Endothelial cell of umbilical vein (primary cell): ENCODE data around the gene XRCC4. TPM values are rescaled to one million over a fixed set of nuclear protein-coding genes. Genes with fewer than 3 reads are reported as not detected.

Experiments used
- BruUV-seq: library from RNA; stranded (reverse); fragments of 400-500 nt; replicated peaks from 2 replicates; lab custom pipeline; 2021; lab: Mats Ljungman, UMichigan
- CTCF ChIA-PET: fragments of 300-600, 350-600 bp; sonication (Branson Sonifier 250); formaldehyde crosslinking; loops from one replicate; lab custom pipeline; 2021; ENCODE audit warnings: antibody characterized with exemption, inconsistent platforms; lab: Charles Lee
- POLR2A ChIA-PET: fragments of 300-600, 350-600 bp; sonication (Branson Sonifier 250); formaldehyde crosslinking; loops from one replicate; lab custom pipeline; 2021; ENCODE audit warnings: antibody characterized with exemption, inconsistent platforms; lab: Charles Lee
- DNase-seq: peaks from one replicate; pipeline ENCODE4 v3.0.0-alpha.2; 2011; ENCODE audit warnings: low read depth, low spot score
- FAIRE-seq: peaks from 2 replicates; lab custom pipeline; 2011; peaks lifted over from hg19 to GRCh38; lab: Jason Lieb, UNC
- H2AFZ ChIP-seq: 2 replicates; pipeline ENCODE4 v1.6.0; 2012; ENCODE audit warnings: low read depth, low read length, control low read depth, inconsistent platforms
- H3K27ac ChIP-seq: 2 replicates; pipeline ENCODE4 v1.5.1; 2011; ENCODE audit warnings: low read depth, mild to moderate bottlenecking, control low read depth, low read length, moderate library complexity; ENCODE audit not compliant: insufficient read depth
- H3K27me3 ChIP-seq, 2 experiments: 2 replicates each; pipeline versions ENCODE4 v1.6.0 to v1.6.1; 2011; ENCODE audit warnings: low read length in 2 of 2, mixed read lengths in 1 of 2; ENCODE audit not compliant: control insufficient read depth in 2 of 2, insufficient read depth in 2 of 2
- H3K36me3 ChIP-seq, 2 experiments: 2 replicates in 1 of 2; 3 replicates in 1 of 2; pipeline ENCODE4 v1.5.1; 2011; ENCODE audit warnings: low read length in 2 of 2, mild to moderate bottlenecking in 1 of 2, moderate library complexity in 1 of 2; ENCODE audit not compliant: control insufficient read depth in 2 of 2, insufficient read depth in 2 of 2; ENCODE audit errors: extremely low read depth in 1 of 2
- H3K4me1 ChIP-seq: 3 replicates; pipeline ENCODE4 v1.5.1; 2011; ENCODE audit warnings: mild to moderate bottlenecking, low read length; ENCODE audit not compliant: control insufficient read depth, insufficient read depth; ENCODE audit errors: extremely low read depth
- H3K4me2 ChIP-seq: 2 replicates; pipeline ENCODE4 v1.6.1; 2011; ENCODE audit warnings: low read length, control low read depth, mixed read lengths; ENCODE audit not compliant: insufficient read depth
- H3K4me3 ChIP-seq, 3 experiments: fragments of 200-600 bp in 1 of 3; sonication (generic), shearing (Covaris generic) in 1 of 3; replicated peaks in 1 of 3; 2 replicates each; pipeline ENCODE4 v1.5.1; 2011 to 2016; ENCODE audit warnings: control low read depth in 3 of 3, low read length in 3 of 3, mild to moderate bottlenecking in 2 of 3, inconsistent platforms in 1 of 3, low read depth in 1 of 3, moderate library complexity in 1 of 3; ENCODE audit not compliant: insufficient read depth in 1 of 3
- H3K79me2 ChIP-seq: 2 replicates; pipeline ENCODE4 v1.6.0; 2012; ENCODE audit warnings: low read length, inconsistent platforms; ENCODE audit not compliant: control insufficient read depth, insufficient read depth
- H3K9ac ChIP-seq: replicated peaks from 2 replicates; pipeline ENCODE3; 2011; ENCODE audit warnings: low read length, control low read depth; ENCODE audit not compliant: insufficient read depth; ENCODE audit errors: extremely low read depth
- H3K9me1 ChIP-seq: replicated peaks from 3 replicates; pipeline ENCODE4 v1.6.0; 2011; ENCODE audit warnings: mild to moderate bottlenecking, low read length; ENCODE audit not compliant: control insufficient read depth, insufficient read depth; ENCODE audit errors: extremely low read depth
- H3K9me3 ChIP-seq: replicated peaks from 2 replicates; pipeline ENCODE4 v1.5.1; 2012; ENCODE audit warnings: low read length, inconsistent platforms; ENCODE audit not compliant: control insufficient read depth, insufficient read depth
- H4K20me1 ChIP-seq: replicated peaks from 2 replicates; pipeline ENCODE3; 2011; ENCODE audit warnings: mild to moderate bottlenecking, low read length; ENCODE audit not compliant: control insufficient read depth, insufficient read depth; ENCODE audit errors: extremely low read depth
- EZH2 ChIP-seq: IDR thresholded peaks from 2 replicates; pipeline ENCODE4 v1.6.1; 2012; ENCODE audit warnings: borderline replicate concordance, low read depth, mild to moderate bottlenecking, moderate library complexity, low read length, inconsistent platforms; ENCODE audit not compliant: severe bottlenecking
- FOS ChIP-seq: IDR thresholded peaks from 2 replicates; pipeline ENCODE4 v1.6.1; 2011; ENCODE audit warnings: mild to moderate bottlenecking, low read length, moderate library complexity, borderline replicate concordance; ENCODE audit not compliant: insufficient read depth
- GATA2 ChIP-seq: IDR thresholded peaks from 2 replicates; pipeline ENCODE4 v1.7.0; 2011; ENCODE audit warnings: low read depth, mild to moderate bottlenecking, moderate library complexity, mixed read lengths, low read length; ENCODE audit not compliant: insufficient read length, insufficient read depth
- JUN ChIP-seq: IDR thresholded peaks from 2 replicates; pipeline ENCODE4 v1.6.1; 2011; ENCODE audit warnings: borderline replicate concordance, low read depth; ENCODE audit not compliant: insufficient read length, insufficient read depth
- MYC ChIP-seq: IDR thresholded peaks from one replicate; pipeline ENCODE4 v1.6.1; 2011; ENCODE audit warnings: mild to moderate bottlenecking, low read depth, low read length
- POLR2A ChIP-seq: IDR thresholded peaks from 2 replicates; pipeline ENCODE4 v1.6.1; 2012; ENCODE audit warnings: low read depth, mild to moderate bottlenecking, control low read depth, low read length
- POLR2AphosphoS5 ChIP-seq: IDR thresholded peaks from 2 replicates; pipeline ENCODE4 v1.6.1; 2012; ENCODE audit warnings: low read depth, mild to moderate bottlenecking, control low read depth, low read length, moderate library complexity; ENCODE audit not compliant: insufficient read depth
- dilution Hi-C: fragments of 300-500 bp; cut with MboI; formaldehyde crosslinking; loops from one replicate; pipeline ENCODE4 v1.15.0; 2019; ENCODE audit warnings: low sequenced_read_pairs; ENCODE audit not compliant: extremely low pct_ligation_motif_present
- intact Hi-C: fragments of 100-400 bp; cut with micrococcal nuclease; formaldehyde crosslinking; loops from one replicate; pipeline ENCODE4 v1.10.0; 2022
- polyA plus RNA-seq, 4 experiments: library from polyadenylated mRNA; depleted of rRNA in 3 of 4; stranded (reverse) in 3 of 4; unstranded in 1 of 4; fragments of >200 nt; gene quantifications; 2 replicates each; pipeline versions ENCODE4 v1.2.1 to v1.2.3, GENCODE V29; 2011 to 2012; ENCODE audit warnings: missing spikeins in 1 of 4
- total RNA-seq: library from RNA; stranded (reverse); gene quantifications from 2 replicates; pipeline ENCODE4 v1.2.3, GENCODE V29; 2021
- TF ChIP-seq, protein P1 (sequence below): IDR thresholded peaks from 2 replicates; pipeline ENCODE4 v1.6.1; 2011; ENCODE audit not compliant: insufficient read depth, insufficient read length
- TF ChIP-seq, protein P2 (sequence below), 2 donors: IDR thresholded peaks; 1 replicate in 1 of 2; 2 replicates in 1 of 2; pipeline ENCODE4 v1.5.1; 2011; ENCODE audit warnings: low read length in 2 of 2, mild to moderate bottlenecking in 2 of 2, moderate library complexity in 2 of 2, control low read depth in 1 of 2, inconsistent platforms in 1 of 2, low read depth in 1 of 2; ENCODE audit not compliant: insufficient read depth in 1 of 2; ENCODE audit errors: extremely low read depth in 1 of 2

XRCC4 gene
- total and polyA plus RNA-seq, 2 donors (not counting 3 experiments of a cell fraction or from before 2014, with no cell fraction given) = 1.3 to 7.7 TPM

- FAIRE-seq = no peak
- Histone ChIP-seq H3K4me2 (no peak overlapping the region), H3K27me3 (no peaks in the 10 kb centered on the region), H3K4me1 (no peaks in the 10 kb centered on the region), H2AFZ (no peak overlapping the region), H3K79me2 (no peaks in the 10 kb centered on the region), H3K9me3 (no peaks in the 10 kb centered on the region), H4K20me1 (no peaks in the 10 kb centered on the region), H3K9ac (no peak overlapping the region), H3K36me3 (no peaks in the 10 kb centered on the region), H3K9me1 (no peaks in the 10 kb centered on the region), H3K27ac (no peak overlapping the region), H3K4me3 (no peak overlapping the region)
- ChIA-PET CTCF (interaction anchor here (1.2 kb wide), 1 partner anchor 8 kb away, joined by 3 read pairs; no protein-coding TSS in a partner anchor), POLR2A (no interaction called here)
- no TSS peak for BruUV-seq
- DNase-seq = no peak
- dilution Hi-C loops = no loop called here
- intact Hi-C loops = no loop called here
- no peak for TF ChIP-seq JUN
- TF ChIP-seq, protein P1, sequence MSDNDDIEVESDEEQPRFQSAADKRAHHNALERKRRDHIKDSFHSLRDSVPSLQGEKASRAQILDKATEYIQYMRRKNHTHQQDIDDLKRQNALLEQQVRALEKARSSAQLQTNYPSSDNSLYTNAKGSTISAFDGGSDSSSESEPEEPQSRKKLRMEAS = no peak
- no peak for TF ChIP-seq EZH2
- TF ChIP-seq FOS = no peak
- no peak for TF ChIP-seq POLR2A
- TF ChIP-seq POLR2AphosphoS5 = no peak
- no peak for TF ChIP-seq MYC
- no peak for TF ChIP-seq GATA2
- TF ChIP-seq, protein P2, sequence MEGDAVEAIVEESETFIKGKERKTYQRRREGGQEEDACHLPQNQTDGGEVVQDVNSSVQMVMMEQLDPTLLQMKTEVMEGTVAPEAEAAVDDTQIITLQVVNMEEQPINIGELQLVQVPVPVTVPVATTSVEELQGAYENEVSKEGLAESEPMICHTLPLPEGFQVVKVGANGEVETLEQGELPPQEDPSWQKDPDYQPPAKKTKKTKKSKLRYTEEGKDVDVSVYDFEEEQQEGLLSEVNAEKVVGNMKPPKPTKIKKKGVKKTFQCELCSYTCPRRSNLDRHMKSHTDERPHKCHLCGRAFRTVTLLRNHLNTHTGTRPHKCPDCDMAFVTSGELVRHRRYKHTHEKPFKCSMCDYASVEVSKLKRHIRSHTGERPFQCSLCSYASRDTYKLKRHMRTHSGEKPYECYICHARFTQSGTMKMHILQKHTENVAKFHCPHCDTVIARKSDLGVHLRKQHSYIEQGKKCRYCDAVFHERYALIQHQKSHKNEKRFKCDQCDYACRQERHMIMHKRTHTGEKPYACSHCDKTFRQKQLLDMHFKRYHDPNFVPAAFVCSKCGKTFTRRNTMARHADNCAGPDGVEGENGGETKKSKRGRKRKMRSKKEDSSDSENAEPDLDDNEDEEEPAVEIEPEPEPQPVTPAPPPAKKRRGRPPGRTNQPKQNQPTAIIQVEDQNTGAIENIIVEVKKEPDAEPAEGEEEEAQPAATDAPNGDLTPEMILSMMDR (IDR thresholded peaks at IDR 0.05; ENCODE audit: extremely low read depth in 1 of 2, insufficient read depth in 1 of 2, low read depth in 1 of 2, low read length in 2 of 2) = no peak
These were observed 176.4 kb downstream of the XRCC4 start for GRCh38 chr5:83253720-83254119.
